WTC11 (cell line): ENCODE results near the gene KCNIP1. TPM values are rescaled to one million over a fixed set of nuclear protein-coding genes. Genes with fewer than 3 reads are reported as not detected.

Experiments
- ATAC-seq: fragments of 200-7000 bp; cut with Tn5 transposase; 2 replicates; pipeline ENCODE4 v1.10.0; 2021; ENCODE audit warnings: mild to moderate bottlenecking, moderate library complexity
- CTCF ChIA-PET: fragments of 300-600 bp; sonication (Branson Sonifier 250); formaldehyde crosslinking; loops from one replicate; lab custom pipeline; 2021; ENCODE audit warnings: antibody characterized with exemption; lab: Charles Lee
- POLR2A ChIA-PET: fragments of 350-600 bp; sonication (Branson Sonifier 250); formaldehyde crosslinking; loops from one replicate; lab custom pipeline; 2021; ENCODE audit warnings: antibody characterized with exemption; lab: Charles Lee
- DNase-seq: peaks from one replicate; pipeline ENCODE4 v3.0.0; 2021; ENCODE audit warnings: low spot score
- H3K27ac Mint-ChIP-seq: 2 replicates; pipeline ENCODE4 v1.8.0; 2021; ENCODE audit warnings: mixed read lengths
- H3K27me3 Mint-ChIP-seq: 2 replicates; pipeline ENCODE4 v1.8.0; 2021; ENCODE audit warnings: low read depth, mild to moderate bottlenecking, moderate library complexity, mixed read lengths
- H3K36me3 Mint-ChIP-seq: 2 replicates; pipeline ENCODE4 v1.8.0; 2021; ENCODE audit warnings: mixed read lengths
- H3K4me1 Mint-ChIP-seq: 2 replicates; pipeline ENCODE4 v1.8.0; 2022; ENCODE audit warnings: mixed read lengths
- H3K4me3 Mint-ChIP-seq: 2 replicates; pipeline ENCODE4 v1.8.0; 2021; ENCODE audit warnings: mild to moderate bottlenecking, moderate library complexity, mixed read lengths
- H3K9me3 Mint-ChIP-seq: 2 replicates; pipeline ENCODE4 v1.8.0; 2021; ENCODE audit warnings: mixed read lengths
- AFF4 ChIP-seq: sonication (generic); formaldehyde crosslinking; IDR thresholded peaks from 2 replicates; pipeline ENCODE4 v1.8.1; 2023; ENCODE audit warnings: mild to moderate bottlenecking, missing genetic modification reagents, borderline replicate concordance
- AR ChIP-seq: fragments of 250-450 bp; sonication (Bioruptor Pico); IDR thresholded peaks from 2 replicates; pipeline ENCODE4 v1.9.0; 2021; ENCODE audit warnings: mild to moderate bottlenecking
- ATF6 ChIP-seq: sonication (generic); formaldehyde crosslinking; IDR thresholded peaks from 2 replicates; pipeline ENCODE4 v1.8.1; 2023; ENCODE audit warnings: mild to moderate bottlenecking, missing genetic modification reagents
- CREM ChIP-seq: sonication (generic); formaldehyde crosslinking; IDR thresholded peaks from 2 replicates; pipeline ENCODE4 v1.8.1; 2022; ENCODE audit warnings: mild to moderate bottlenecking, missing genetic modification reagents, moderate library complexity
- E2F4 ChIP-seq: sonication (generic); formaldehyde crosslinking; IDR thresholded peaks from 2 replicates; pipeline ENCODE4 v1.8.1; 2022; ENCODE audit warnings: low read depth, mild to moderate bottlenecking, moderate library complexity, missing genetic modification reagents, borderline replicate concordance
- E2F5 ChIP-seq: sonication (generic); formaldehyde crosslinking; IDR thresholded peaks from 2 replicates; pipeline ENCODE4 v1.8.1; 2022; ENCODE audit warnings: mild to moderate bottlenecking, moderate library complexity, missing genetic modification reagents
- EMX1 ChIP-seq: fragments of 250-450 bp; sonication (Bioruptor Pico); IDR thresholded peaks from 2 replicates; pipeline ENCODE4 v1.8.0; 2021; ENCODE audit warnings: mild to moderate bottlenecking
- ESRRA ChIP-seq: sonication (generic); formaldehyde crosslinking; IDR thresholded peaks from 2 replicates; pipeline ENCODE4 v1.8.1; 2022; ENCODE audit warnings: mild to moderate bottlenecking, missing genetic modification reagents, borderline replicate concordance
- JUN ChIP-seq: sonication (generic); formaldehyde crosslinking; IDR thresholded peaks from 2 replicates; pipeline ENCODE4 v1.8.0; 2023; ENCODE audit warnings: mild to moderate bottlenecking, missing genetic modification reagents
- MXD4 ChIP-seq: fragments of 250-450 bp; sonication (Bioruptor Pico); IDR thresholded peaks from 2 replicates; pipeline ENCODE4 v1.8.0; 2021; ENCODE audit warnings: mild to moderate bottlenecking, moderate library complexity, borderline replicate concordance
- NFE2L1 ChIP-seq: sonication (generic); formaldehyde crosslinking; IDR thresholded peaks from 2 replicates; pipeline ENCODE4 v1.8.1; 2023; ENCODE audit warnings: missing genetic modification reagents
- PREB ChIP-seq: sonication (generic); formaldehyde crosslinking; IDR thresholded peaks from 2 replicates; pipeline ENCODE4 v1.8.1; 2022; ENCODE audit warnings: mild to moderate bottlenecking, missing genetic modification reagents, moderate library complexity, borderline replicate concordance
- RELA ChIP-seq: sonication (generic); formaldehyde crosslinking; IDR thresholded peaks from 2 replicates; pipeline ENCODE4 v1.8.1; 2022; ENCODE audit warnings: missing genetic modification reagents, mild to moderate bottlenecking, borderline replicate concordance
- SP1 ChIP-seq: sonication (generic); formaldehyde crosslinking; conservative IDR thresholded peaks from 2 replicates; pipeline ENCODE4 v1.8.1; 2022; ENCODE audit warnings: missing genetic modification reagents
- TP53 ChIP-seq: sonication (generic); formaldehyde crosslinking; IDR thresholded peaks from 2 replicates; pipeline ENCODE4 v1.8.1; 2023; ENCODE audit warnings: mild to moderate bottlenecking, missing genetic modification reagents
- ZBTB43 ChIP-seq: sonication (generic); formaldehyde crosslinking; IDR thresholded peaks from 2 replicates; pipeline ENCODE4 v1.8.1; 2023; ENCODE audit warnings: mild to moderate bottlenecking, missing genetic modification reagents
- ZMAT4 ChIP-seq: fragments of 250-450 bp; sonication (Bioruptor Pico); IDR thresholded peaks from 2 replicates; pipeline ENCODE4 v1.9.0; 2021; ENCODE audit warnings: mild to moderate bottlenecking
- ZNF281 ChIP-seq: sonication (generic); formaldehyde crosslinking; IDR thresholded peaks from 2 replicates; pipeline ENCODE4 v1.8.0; 2023; ENCODE audit warnings: mild to moderate bottlenecking, missing genetic modification reagents
- total RNA-seq: library from RNA; stranded (reverse); gene quantifications from 3 replicates; pipeline ENCODE4 v1.2.3, GENCODE V29; 2021

The KCNIP1 gene
- total RNA-seq, 1 experiment from 2014 or later, result 0.59 TPM

GRCh38 chr5:170538696-170539586, 35.1 kb downstream of the KCNIP1 start (continued):
- no peak for TF ChIP-seq AFF4
- TF ChIP-seq ATF6 (CRISPR knock-in tag), result no peak

GRCh38 chr5:170540271-170540670, 36.5 kb downstream of the KCNIP1 start:
- CTCF ChIA-PET, result no interaction called here
- no peak for DNase-seq
- Mint-ChIP-seq H3K27me3 (no peaks in the 10 kb centered on the region; the same call in 1 of the 2 replicates), H3K36me3 (peaks cover 5% of the 10 kb centered on the region), H3K4me1 (peaks cover 6% of the 10 kb centered on the region), H3K4me3 (no peak overlapping the region), H3K27ac (no peak overlapping the region), H3K9me3 (peaks cover 7% of the 10 kb centered on the region)
- no peak for ATAC-seq
- POLR2A ChIA-PET, result no interaction called here
- TF ChIP-seq ZNF281, result no peak
- no peak for TF ChIP-seq CREM (CRISPR knock-in tag)
- no peak for TF ChIP-seq TP53
- TF ChIP-seq E2F4 (CRISPR knock-in tag), result no peak
- no peak for TF ChIP-seq E2F5 (CRISPR knock-in tag)
- TF ChIP-seq ZBTB43 (CRISPR knock-in tag), result no peak
- no peak for TF ChIP-seq JUN (CRISPR knock-in tag)
- no peak for TF ChIP-seq RELA
- TF ChIP-seq SP1 (CRISPR knock-in tag), result no peak
- no peak for TF ChIP-seq MXD4 (CRISPR knock-in tag)
- no peak for TF ChIP-seq EMX1 (CRISPR knock-in tag)
- no peak for TF ChIP-seq PREB
- TF ChIP-seq ESRRA (CRISPR knock-in tag), result no peak
- TF ChIP-seq AR (CRISPR knock-in tag), result no peak
- no peak for TF ChIP-seq NFE2L1
- no peak for TF ChIP-seq ZMAT4
